Articular chondrocyte of knee joint (primary cell): ENCODE results near the gene ZNF559. TPM values are rescaled to one million over a fixed set of nuclear protein-coding genes. Genes with fewer than 3 reads are reported as not detected.

ENCODE experiments used
- total RNA-seq: library from RNA; depleted of rRNA; stranded (reverse); fragments of >200 nt; gene quantifications from 2 replicates; pipeline ENCODE4 v1.2.3, GENCODE V29; 2012

The ZNF559 gene
- 13.6 and 17.5 TPM in 2 replicates for total RNA-seq

DNA sequence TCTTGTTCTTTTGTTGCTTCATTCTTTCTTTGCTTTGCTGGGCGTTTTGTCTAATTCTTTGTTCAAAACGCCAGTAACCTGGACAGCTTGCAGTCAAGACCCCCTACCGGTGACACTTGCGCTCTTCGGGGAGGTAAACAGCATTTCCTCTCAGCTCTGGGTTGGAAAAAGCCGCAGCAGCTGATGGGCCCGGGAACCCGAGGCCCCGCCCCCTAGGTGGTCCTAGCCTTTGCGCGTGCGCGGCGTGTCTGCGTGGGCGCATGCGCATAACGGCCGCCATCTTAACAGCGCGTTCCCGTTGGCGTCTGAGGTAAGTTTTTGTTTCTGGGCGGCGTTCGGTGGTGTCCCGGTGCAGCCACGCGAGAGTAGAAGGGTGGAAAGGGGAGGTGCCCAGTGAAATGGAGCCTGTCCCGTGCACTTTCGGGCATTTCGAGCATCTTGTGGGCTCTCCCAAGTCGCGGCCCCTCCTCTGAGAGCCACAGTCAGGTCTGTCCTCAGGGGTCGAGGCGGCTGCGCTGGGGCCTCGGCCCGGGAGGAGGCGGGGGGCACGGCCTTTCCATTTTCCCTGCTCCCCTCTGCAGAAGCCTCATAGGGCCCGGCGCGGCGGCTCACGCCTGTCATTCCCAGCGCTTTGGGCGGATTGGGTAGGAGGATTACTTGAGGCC, at the start of gene ZNF559:
Gene ZNF559, plus strand, starts transcription at position 261 of the 665 bp plus-strand sequence. CDS start 14,371 bp downstream, outside the sequence.

DNA sequence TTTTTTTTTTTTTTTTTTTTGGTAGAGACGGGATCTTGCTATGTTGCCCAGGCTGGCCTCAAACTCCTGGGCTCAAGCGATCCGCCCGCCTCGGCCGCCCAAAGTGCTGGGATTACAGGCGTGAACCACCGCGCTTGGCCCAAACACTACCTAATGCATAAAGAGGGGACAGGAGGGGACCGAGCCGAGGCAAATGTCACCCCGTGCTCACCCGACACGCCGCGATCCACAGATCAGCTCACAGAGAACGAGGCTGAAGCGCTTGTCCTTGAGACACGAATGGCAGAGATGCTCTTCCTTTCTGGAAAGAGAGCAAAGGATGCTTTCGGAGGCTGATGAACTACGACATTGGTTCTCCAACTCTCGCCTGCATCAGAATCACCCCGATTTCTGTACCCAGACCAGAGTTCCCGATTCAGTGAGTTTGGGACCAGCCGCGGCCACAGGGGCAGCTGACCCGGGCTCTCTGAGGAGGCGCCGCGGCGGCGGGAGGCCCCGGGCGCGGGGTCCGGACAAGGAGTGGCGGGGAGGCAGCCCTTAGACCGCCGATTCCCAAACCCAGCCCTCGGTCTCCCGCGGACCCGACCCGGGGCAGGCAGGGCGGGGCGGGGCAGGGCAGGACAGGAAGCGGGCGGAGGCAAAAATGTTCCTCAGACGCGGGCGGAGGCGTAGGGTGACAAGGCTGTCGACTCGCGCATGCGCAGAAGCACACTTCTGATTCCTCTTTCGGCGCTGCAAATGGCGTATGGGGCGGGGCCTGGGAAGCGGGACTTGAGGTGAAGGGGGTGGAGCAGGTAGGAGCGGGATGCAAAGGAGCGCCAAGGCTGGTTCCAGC, 14.6 kb upstream of the ZNF559 start, which contains the start of gene ZNF699:
Gene ZNF699, minus strand, starts transcription at position 700 of the 835 bp plus-strand sequence. CDS start 4,719 bp downstream, outside the sequence.

GRCh38 chr19:9362905-9363304, 38.9 kb downstream of the ZNF559 start, which contains the start of gene ZNF177:
Gene ZNF177 (plus strand): TSS chr19:9363013. CDS start chr19:9378312, 15,299 bp downstream.

Other genes starting within 250 kb of the ZNF559 start
- gene OR1M1, start 237.1 kb upstream of the ZNF559 start, total RNA-seq: not detected in 2 replicates
- gene OR7G2, start 216.7 kb upstream of the ZNF559 start, total RNA-seq: not detected in 2 replicates
- not detected in 2 replicates for gene OR7G1, start 208.4 kb upstream of the ZNF559 start, total RNA-seq
- not detected in 2 replicates for gene OR7G3, start 197.2 kb upstream of the ZNF559 start, total RNA-seq
- gene ZNF317, start 183.8 kb upstream of the ZNF559 start, total RNA-seq: 17.9 and 19.2 TPM in 2 replicates
- not detected in 2 replicates for gene OR7D2, start 145.2 kb upstream of the ZNF559 start, total RNA-seq
- under 0.01 TPM in 1 of 2 replicates, not detected in the other for gene OR7D4, start 104.6 kb upstream of the ZNF559 start, total RNA-seq
- not detected in 2 replicates for gene OR7E24, start 73.2 kb upstream of the ZNF559 start, total RNA-seq
- 12.4 and 32.2 TPM in 2 replicates for gene ZNF699, start 14.3 kb upstream of the ZNF559 start, total RNA-seq
- 1.0 and 2.4 TPM in 2 replicates for gene ZNF177, start 38.8 kb downstream of the ZNF559 start, total RNA-seq
- 11.6 and 15.3 TPM in 2 replicates for gene ZNF266, start 111.4 kb downstream of the ZNF559 start, total RNA-seq
- 0.39 and 1.4 TPM in 2 replicates for gene ZNF560, start 174.4 kb downstream of the ZNF559 start, total RNA-seq
- 27.0 and 41.4 TPM in 2 replicates for gene ZNF426, start 214.5 kb downstream of the ZNF559 start, total RNA-seq